ENCODE measurements around the gene TMEM179. TPM values are rescaled to one million over a fixed set of nuclear protein-coding genes. Genes with fewer than 3 reads are reported as not detected.

The TMEM179 gene
- total RNA-seq, 1 donor from 2014 or later: 1.5 TPM

- DNase-seq (ENCODE audit: low spot score): no peak
These were observed 60.1 kb downstream of the TMEM179 start for GRCh38 chr14:104544362-104544961.

- DNase-seq (ENCODE audit: low spot score): no peak
These were observed 61.4 kb downstream of the TMEM179 start for GRCh38 chr14:104542871-104543830.

- DNase-seq (ENCODE audit: low spot score): no peak
These were observed 62.6 kb downstream of the TMEM179 start for GRCh38 chr14:104541905-104542465.

Other genes starting within 250 kb of the TMEM179 start
- 0.26 TPM for gene C14orf180, start 25.0 kb downstream of the TMEM179 start, total RNA-seq
- 306 TPM for gene INF2, start 84.8 kb upstream of the TMEM179 start, total RNA-seq
- 49.3 TPM for gene ADSS1, start 119.5 kb upstream of the TMEM179 start, total RNA-seq
- 80.6 TPM for gene SIVA1, start 148.4 kb upstream of the TMEM179 start, total RNA-seq
- 166 TPM for gene AKT1, start 191.0 kb upstream of the TMEM179 start, total RNA-seq
- 10.3 TPM for gene ZBTB42, start 196.3 kb upstream of the TMEM179 start, total RNA-seq

All from mucosa of gallbladder (tissue), 1 donor.